K562 (cell line): Measurements from ENCODE around the gene SMCO4. TPM values are rescaled to one million over a fixed set of nuclear protein-coding genes. Genes with fewer than 3 reads are reported as not detected.

ENCODE experiments used
- ATAC-seq: fragments of 200-7000 bp; cut with Tn5 transposase; 3 replicates; pipeline ENCODE4 v1.9.1; 2020; ENCODE audit warnings: moderate library complexity
- BruUV-seq: library from RNA; stranded (reverse); fragments of 400-500 nt; replicated peaks from 2 replicates; lab custom pipeline; 2021; lab: Mats Ljungman, UMichigan
- CTCF ChIA-PET: fragments of 300-600 bp; formaldehyde crosslinking; extraction: SDS; loops from one replicate; lab custom pipeline; 2021; ENCODE audit warnings: low intra/inter-chr PET ratio; lab: Yijun Ruan, JAX
- POLR2A ChIA-PET: fragments of 300-600, 350-650 bp; sonication (Branson Sonifier 250); formaldehyde crosslinking; extraction: SDS; loops from one replicate; lab custom pipeline; 2021; ENCODE audit warnings: antibody characterized with exemption, inconsistent platforms; lab: Yijun Ruan, JAX
- DNase-seq, 4 experiments: peaks; one replicate each; pipeline versions ENCODE4 v3.0.0 to v3.0.0-alpha.2; 2011 to 2018; ENCODE audit warnings: low spot score in 3 of 4, mixed read lengths in 3 of 4; ENCODE audit errors: extremely low read depth in 1 of 4
- FAIRE-seq: peaks from 2 replicates; lab custom pipeline; 2011; peaks lifted over from hg19 to GRCh38; lab: Jason Lieb, UNC
- H2AFZ ChIP-seq: 2 replicates; pipeline ENCODE4 v1.6.0; 2011; ENCODE audit warnings: low read depth, low read length, control low read depth, inconsistent platforms
- H3K27ac ChIP-seq: fragments of 200-600 bp; 3 replicates; pipeline ENCODE4 v1.8.0; 2011; ENCODE audit warnings: low read depth, mild to moderate bottlenecking, control low read depth, inconsistent platforms, low read length, moderate library complexity, mixed read lengths; ENCODE audit errors: extremely low read depth
- H3K27me3 ChIP-seq, 2 experiments: fragments of 300-600 bp in 1 of 2; 2 replicates in 1 of 2; 3 replicates in 1 of 2; pipeline versions ENCODE4 v1.6.0 to v1.8.0; 2011; ENCODE audit warnings: inconsistent platforms in 2 of 2, low read length in 2 of 2, mild to moderate bottlenecking in 1 of 2, mixed read lengths in 1 of 2, moderate library complexity in 1 of 2; ENCODE audit not compliant: control insufficient read depth in 2 of 2, insufficient read depth in 2 of 2
- H3K36me3 ChIP-seq: fragments of 300-600 bp; 3 replicates; pipeline ENCODE4 v1.8.0; 2011; ENCODE audit warnings: mild to moderate bottlenecking, low read length, inconsistent platforms; ENCODE audit not compliant: control insufficient read depth, insufficient read depth
- H3K4me1 ChIP-seq, 2 experiments: fragments of 200-600 bp in 1 of 2; replicated peaks in 1 of 2; 2 replicates in 1 of 2; 3 replicates in 1 of 2; pipeline versions ENCODE4 v1.5.1 to v1.8.0; 2011; ENCODE audit warnings: inconsistent platforms in 2 of 2, low read length in 2 of 2, mild to moderate bottlenecking in 1 of 2, mixed read lengths in 1 of 2, moderate library complexity in 1 of 2; ENCODE audit not compliant: control insufficient read depth in 2 of 2, insufficient read depth in 2 of 2
- H3K4me2 ChIP-seq: 2 replicates; pipeline ENCODE4 v1.6.1; 2011; ENCODE audit warnings: low read length, control low read depth, inconsistent platforms, mixed read lengths; ENCODE audit not compliant: insufficient read depth
- H3K4me3 ChIP-seq: fragments of 200-600 bp; sonication (generic), shearing (Covaris generic); 2 replicates; pipeline ENCODE4 v1.5.1; 2016; ENCODE audit warnings: control low read depth, inconsistent platforms
- H3K79me2 ChIP-seq: fragments of 200-600 bp; 3 replicates; pipeline ENCODE4 v1.8.0; 2011; ENCODE audit warnings: low read length, inconsistent platforms; ENCODE audit not compliant: control insufficient read depth, insufficient read depth
- H3K9ac ChIP-seq, 2 experiments: 2 replicates each; pipeline versions ENCODE4 v1.6.0 to v1.6.1; 2011; ENCODE audit warnings: low read depth in 2 of 2, low read length in 2 of 2, control low read depth in 1 of 2, inconsistent platforms in 1 of 2, mild to moderate bottlenecking in 1 of 2, mixed read lengths in 1 of 2; ENCODE audit not compliant: insufficient read depth in 1 of 2
- H3K9me1 ChIP-seq: one replicate; pipeline ENCODE4 v1.6.0; 2011; ENCODE audit warnings: inconsistent platforms, mild to moderate bottlenecking, low read length, moderate library complexity; ENCODE audit not compliant: control insufficient read depth, insufficient read depth
- H3K9me3 ChIP-seq: replicated peaks from 2 replicates; pipeline ENCODE4 v1.5.1; 2011; ENCODE audit warnings: low read depth, low read length, inconsistent platforms; ENCODE audit not compliant: control insufficient read depth, insufficient read depth
- H4K20me1 ChIP-seq: replicated peaks from 2 replicates; pipeline ENCODE4 v1.6.1; 2011; ENCODE audit warnings: low read length, inconsistent platforms, mixed read lengths; ENCODE audit not compliant: control insufficient read depth, insufficient read depth
- ARID1B ChIP-seq: fragments of 450-650 bp; IDR thresholded peaks from 2 replicates; pipeline ENCODE4 v1.6.1; 2016; ENCODE audit warnings: antibody characterized with exemption, mild to moderate bottlenecking, inconsistent platforms
- CBFA2T3 ChIP-seq: fragments of 450-650 bp; IDR thresholded peaks from 2 replicates; pipeline ENCODE4 v1.6.1; 2017
- CTCF ChIP-seq, 3 experiments: IDR thresholded peaks in 2 of 3; conservative IDR thresholded peaks in 1 of 3; 2 replicates each; pipeline ENCODE4 v1.5.1; 2011 to 2012; ENCODE audit warnings: low read length in 3 of 3, mild to moderate bottlenecking in 3 of 3, control low read depth in 2 of 3, improper control_type of control experiment in 1 of 3, inconsistent platforms in 1 of 3, low read depth in 1 of 3, mixed read lengths in 1 of 3, moderate library complexity in 1 of 3; ENCODE audit not compliant: insufficient read depth in 2 of 3
- EGR1 ChIP-seq: fragments of 450-650 bp; conservative IDR thresholded peaks from 2 replicates; pipeline ENCODE4 v1.6.1; 2017; ENCODE audit warnings: mild to moderate bottlenecking
- FOS ChIP-seq: IDR thresholded peaks from 3 replicates; pipeline ENCODE4 v1.6.1; 2011; ENCODE audit not compliant: insufficient read length; ENCODE audit errors: extremely low read depth
- JUND ChIP-seq, 2 experiments: IDR thresholded peaks; 2 replicates in 1 of 2; 3 replicates in 1 of 2; pipeline ENCODE4 v1.6.1; 2011; ENCODE audit warnings: borderline replicate concordance in 2 of 2, low read depth in 2 of 2, low read length in 2 of 2, improper control_type of control experiment in 1 of 2, missing biosample characterization in 1 of 2, missing genetic modification characterization in 1 of 2, missing genetic modification reagents in 1 of 2
- NR2C2 ChIP-seq, 2 experiments: fragments of 200-800 bp in 1 of 2; sonication (Bioruptor generic) in 1 of 2; sonication (generic) in 1 of 2; formaldehyde crosslinking in 1 of 2; IDR thresholded peaks; 2 replicates each; pipeline versions ENCODE4 v1.6.1 to v1.8.0; 2016 to 2022; ENCODE audit warnings: mild to moderate bottlenecking in 1 of 2, missing compliant biosample characterization in 1 of 2, missing genetic modification characterization in 1 of 2, missing genetic modification reagents in 1 of 2
- RCOR1 ChIP-seq, 2 experiments: IDR thresholded peaks; 2 replicates each; pipeline ENCODE4 v1.6.1; 2012; ENCODE audit warnings: low read depth in 2 of 2, low read length in 2 of 2, borderline replicate concordance in 1 of 2, improper control_type of control experiment in 1 of 2
- SMARCA4 ChIP-seq: fragments of 450-650 bp; IDR thresholded peaks from 2 replicates; pipeline ENCODE4 v1.6.1; 2016
- ZBTB26 ChIP-seq: fragments of 450-650 bp; formaldehyde crosslinking; IDR thresholded peaks from 2 replicates; pipeline ENCODE4 v1.4.0; 2022; ENCODE audit warnings: missing genetic modification characterization
- ZNF384 ChIP-seq: IDR thresholded peaks from 2 replicates; pipeline ENCODE4 v1.6.1; 2012; ENCODE audit warnings: low read depth, low read length, improper control_type of control experiment
- WGBS: fragments of 100-300 bp; shearing (Covaris generic); methylation state at CpG from one replicate; pipeline ENCODE4 v1.1.6; 2016; ENCODE audit warnings: low coverage, mixed read lengths; ENCODE audit not compliant: insufficient coverage; ENCODE audit errors: missing lambda C conversion rate; 5-methylcytosine and 5-hydroxymethylcytosine counted together
- in situ Hi-C: fragments of 300-500 bp; cut with MboI; formaldehyde crosslinking; loops from 4 replicates; pipeline ENCODE4 v1.15.0; 2018; ENCODE audit warnings: inconsistent platforms, mixed read lengths
- intact Hi-C: fragments of 100-400 bp; cut with micrococcal nuclease; formaldehyde crosslinking; loops from 2 replicates; pipeline ENCODE4 v1.14.2; 2022
- polyA plus RNA-seq, 8 experiments: library from polyadenylated mRNA; depleted of rRNA in 4 of 8; stranded (reverse) in 5 of 8; unstranded in 3 of 8; fragments of >200 nt; fragmentation: Nextera tagmentation in 2 of 8; fragmentation: Illumina TruSeq in 1 of 8; extraction: Ambion mirVana in 2 of 8; extraction: Trizol in 1 of 8; gene quantifications; 2 replicates each; pipeline versions ENCODE4 v1.2.1 to v1.2.3, GENCODE V29; 2011 to 2014; ENCODE audit warnings: inconsistent platforms in 1 of 8, missing spikeins in 1 of 8
- total RNA-seq, 7 experiments: library from RNA; depleted of rRNA in 6 of 7; stranded (reverse); fragments of >200 nt in 6 of 7; fragmentation: Illumina TruSeq in 2 of 7; extraction: Trizol in 2 of 7; gene quantifications; 2 replicates each; pipeline versions ENCODE4 v1.2.1 to v1.2.3, GENCODE V29; 2011 to 2021; ENCODE audit warnings: low replicate concordance in 1 of 7
- TF ChIP-seq, protein P1 (sequence below): sonication (generic); formaldehyde crosslinking; IDR thresholded peaks from 2 replicates; pipeline ENCODE4 v1.9.0; 2022; ENCODE audit warnings: mild to moderate bottlenecking, missing genetic modification reagents
- TF ChIP-seq, protein P2 (sequence below): IDR thresholded peaks from 2 replicates; pipeline ENCODE4 v1.6.1; 2014; ENCODE audit warnings: antibody characterized with exemption

The SMCO4 gene
- total and polyA plus RNA-seq, 9 of the 15 experiments (the other 6 are each of a cell fraction or from before 2014, with no cell fraction given) = 1.8 to 27.8 (median 15.3) TPM

GRCh38 chr11:93541884-93542810 is 1.0 kb downstream of the SMCO4 start:
- peak overlapping the region; percentile 72 for H3K4me3 ChIP-seq
- peak overlapping the region; percentile 52 to 92; a peak in 3 of 4 replicates for H3K9ac ChIP-seq
- 2% methylated on average over 22 of the region's 29 CpGs for WGBS
- intact Hi-C loops = loop anchor here (5.0 to 10.0 kb wide), 3 partner anchors 80 to 207 kb away; partner anchors contain the start of genes CEP295 and DEUP1
- FAIRE-seq (peak; percentile 88), DNase-seq (peak; percentile 57 to 83 (median 69)), ATAC-seq (peak; percentile 70)
- POLR2A ChIA-PET = interaction anchor here (0.6 to 2.3 kb wide), 10 partner anchors 8 to 217 kb away, joined by 3 to 10 read pairs (median 4); no protein-coding TSS in a partner anchor
- no TSS peak for BruUV-seq
- CTCF ChIA-PET = interaction anchor here (1.2 to 2.4 kb wide), 3 partner anchors 110 to 308 kb away, joined by 4 to 11 read pairs (median 7); no protein-coding TSS in a partner anchor
- 0 out of 3 replicates have a peak, but pooled peaks cover 3% of the 10 kb centered on the region for H3K79me2 ChIP-seq
- H4K20me1 ChIP-seq = peaks cover under 1% of the 10 kb centered on the region; the same call in 1 of the 2 replicates
- H3K9me3 ChIP-seq = no peaks in the 10 kb centered on the region
- no peaks in the 10 kb centered on the region for H3K27me3 ChIP-seq
- H2AFZ ChIP-seq = peak overlapping the region; percentile 73
- peak overlapping the region; percentile 38; the same call in 2 of the 3 replicates for H3K27ac ChIP-seq
- peak overlapping the region; percentile 86 for H3K4me2 ChIP-seq
- H3K9me1 ChIP-seq = no peaks in the 10 kb centered on the region
- H3K4me1 ChIP-seq = peaks cover 13 to 21% of the 10 kb centered on the region in 2 experiments
- no peaks in the 10 kb centered on the region for H3K36me3 ChIP-seq
- in situ Hi-C loops = no loop called here
- TF ChIP-seq ARID1B (peak; percentile 63), NR2C2 (CRISPR knock-in tag; IDR thresholded peaks at IDR 0.05) (no peak), NR2C2 (tag; IDR thresholded peaks at IDR 0.05) (0 out of 2 replicates have a peak, but pooled peaks have one; percentile 40), FOS (peak; percentile 60), JUND (IDR thresholded peaks at IDR 0.05; ENCODE audit: borderline replicate concordance, low read depth, low read length) (peak; percentile 94), JUND (tag; IDR thresholded peaks at IDR 0.05; ENCODE audit: borderline replicate concordance, low read depth, low read length) (peak; percentile 87; the same call in 2 of the 3 replicates), CBFA2T3 (peak; percentile 51), EGR1 (peak; percentile 7; the same call in 1 of the 2 replicates), ZBTB26 (no peak), ZNF384 (peak; percentile 96), CTCF (IDR thresholded peaks at IDR 0.05 in 2 of 3, conservative IDR thresholded peaks at IDR 0.05 in 1 of 3; ENCODE audit: insufficient read depth in 2 of 3, low read depth in 1 of 3, low read length in 3 of 3) (no peak), SMARCA4 (peak; percentile 84), RCOR1 (IDR thresholded peaks at IDR 0.05; ENCODE audit: borderline replicate concordance in 1 of 2, low read depth in 2 of 2, low read length in 2 of 2) (peak in 1 of 2 experiments; percentile 85; a peak in 3 of 4 replicates)
- TF ChIP-seq, protein P1, sequence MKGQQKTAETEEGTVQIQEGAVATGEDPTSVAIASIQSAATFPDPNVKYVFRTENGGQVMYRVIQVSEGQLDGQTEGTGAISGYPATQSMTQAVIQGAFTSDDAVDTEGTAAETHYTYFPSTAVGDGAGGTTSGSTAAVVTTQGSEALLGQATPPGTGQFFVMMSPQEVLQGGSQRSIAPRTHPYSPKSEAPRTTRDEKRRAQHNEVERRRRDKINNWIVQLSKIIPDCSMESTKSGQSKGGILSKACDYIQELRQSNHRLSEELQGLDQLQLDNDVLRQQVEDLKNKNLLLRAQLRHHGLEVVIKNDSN (CRISPR knock-in tag) = peak; percentile 33; the same call in 1 of the 2 replicates
- TF ChIP-seq, protein P2, sequence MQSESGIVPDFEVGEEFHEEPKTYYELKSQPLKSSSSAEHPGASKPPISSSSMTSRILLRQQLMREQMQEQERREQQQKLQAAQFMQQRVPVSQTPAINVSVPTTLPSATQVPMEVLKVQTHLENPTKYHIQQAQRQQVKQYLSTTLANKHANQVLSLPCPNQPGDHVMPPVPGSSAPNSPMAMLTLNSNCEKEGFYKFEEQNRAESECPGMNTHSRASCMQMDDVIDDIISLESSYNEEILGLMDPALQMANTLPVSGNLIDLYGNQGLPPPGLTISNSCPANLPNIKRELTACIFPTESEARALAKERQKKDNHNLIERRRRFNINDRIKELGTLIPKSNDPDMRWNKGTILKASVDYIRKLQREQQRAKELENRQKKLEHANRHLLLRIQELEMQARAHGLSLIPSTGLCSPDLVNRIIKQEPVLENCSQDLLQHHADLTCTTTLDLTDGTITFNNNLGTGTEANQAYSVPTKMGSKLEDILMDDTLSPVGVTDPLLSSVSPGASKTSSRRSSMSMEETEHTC = 0 out of 2 replicates have a peak, but pooled peaks have one; percentile 58
